ENCODE data around the gene POTEF.
"Not testable (repeated sequence)": the region's sequence is repeated elsewhere in the genome, so short reads cannot be mapped to it uniquely, and the experiment has no call there.

GRCh38 chr2:130174866-130175265, 45.8 kb upstream of the POTEF start:
- not testable (repeated sequence) for TF ChIP-seq CTCF (conservative IDR thresholded peaks at IDR 0.05); ZFX (IDR thresholded peaks at IDR 0.05)
